GM23248 (cell line): ENCODE results near the gene ARSK.

Experiments
- EZH2 ChIP-seq: fragments of 200-600 bp; sonication (generic); IDR thresholded peaks from 2 replicates; pipeline ENCODE4 v1.6.1; 2018; ENCODE audit warnings: antibody characterized with exemption, mild to moderate bottlenecking; ENCODE audit not compliant: insufficient read depth, poor library complexity, severe bottlenecking
- EZH2phosphoT487 ChIP-seq: fragments of 200-600 bp; sonication (generic); IDR thresholded peaks from 2 replicates; pipeline ENCODE4 v1.6.1; 2018; ENCODE audit warnings: antibody characterized with exemption, moderate library complexity, mild to moderate bottlenecking, low read depth; ENCODE audit not compliant: insufficient read depth

GRCh38 chr5:95649274-95649673 lies 94.4 kb downstream of the ARSK start:
- TF ChIP-seq EZH2 (no peak), EZH2phosphoT487 (no peak)
